Measurements from ENCODE around the gene KCNC1.

DNA sequence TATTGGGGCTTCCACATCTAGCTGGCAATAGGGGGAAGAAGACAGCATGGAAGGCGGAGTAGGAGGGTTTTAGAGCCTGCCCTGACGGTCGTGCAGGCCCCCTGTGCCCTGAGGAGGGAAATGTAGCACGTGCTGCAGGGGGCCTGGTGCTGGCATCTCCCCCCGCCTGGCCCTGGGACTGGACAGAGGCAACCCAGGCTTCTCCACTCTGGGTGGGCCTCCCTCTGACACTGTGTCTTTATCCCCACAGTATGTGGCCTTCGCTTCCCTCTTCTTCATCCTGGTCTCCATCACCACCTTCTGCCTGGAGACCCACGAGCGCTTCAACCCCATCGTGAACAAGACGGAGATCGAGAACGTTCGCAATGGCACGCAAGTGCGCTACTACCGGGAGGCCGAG is 36.8 kb downstream of the KCNC1 start:
- TF ChIP-seq CTCF (conservative IDR thresholded peaks at IDR 0.05; ENCODE audit: low read length) (no peak), EZH2phosphoT487 (IDR thresholded peaks at IDR 0.05; ENCODE audit: borderline replicate concordance) (no peak)

Measured in Loucy (cell line).